Measurements from ENCODE around the gene E4F1. TPM values are rescaled to one million over a fixed set of nuclear protein-coding genes. Genes with fewer than 3 reads are reported as not detected.

Gene E4F1
- total and polyA plus RNA-seq, 2 donors (not counting 1 experiment from before 2014, with no cell fraction given), result 6.7 to 31.2 TPM

GRCh38 chr16:2214719-2214968 is 8.7 kb upstream of the E4F1 start, which contains the start of gene PGP:
TSS of gene PGP (minus strand) at chr16:2214840. CDS start at chr16:2214777, 63 bp downstream.
- peak within 1 kb of the TSS; percentile 99 for H3K4me2 ChIP-seq (ENCODE audit: extremely low read depth, insufficient read depth, low read length)
- peak within 1 kb of the TSS; percentile 96 for H2AFZ ChIP-seq (ENCODE audit: low read length)
- peaks cover 7% of the 10 kb centered on the region for H3K4me1 ChIP-seq (ENCODE audit: control insufficient read depth, extremely low read depth, insufficient read depth, low read length)
- H3K9ac ChIP-seq (ENCODE audit: insufficient read depth, low read length), result peak within 1 kb of the TSS; percentile 84
- H3K4me3 ChIP-seq (replicated peaks in 1 of 4; ENCODE audit: control extremely low read depth in 1 of 4, insufficient read depth in 1 of 4, low read depth in 3 of 4, low read length in 4 of 4), result peak within 1 kb of the TSS; percentile 76 to 86 (median 80)
- TF ChIP-seq CTCF (conservative IDR thresholded peaks at IDR 0.05 in 1 of 2, IDR thresholded peaks at IDR 0.05 in 1 of 2; ENCODE audit: low read depth in 1 of 2, low read length in 2 of 2) (no peak), EZH2 (IDR thresholded peaks at IDR 0.05; ENCODE audit: low read length, missing control alignments) (no peak)
- H3K9me3 ChIP-seq (ENCODE audit: control insufficient read depth, insufficient read depth, low read depth, low read length), result no peaks in the 10 kb centered on the region
- no peak for DNase-seq (ENCODE audit: low read depth in 2 of 2)
- peak within 1 kb of the TSS; percentile 98 for H3K27ac ChIP-seq (ENCODE audit: insufficient read depth, low read length)
- H3K36me3 ChIP-seq (ENCODE audit: control insufficient read depth, insufficient read depth, low read length), result peaks cover 5% of the 10 kb centered on the region
- H3K27me3 ChIP-seq (ENCODE audit: control insufficient read depth, insufficient read depth, low read length), result no peaks in the 10 kb centered on the region
- H4K20me1 ChIP-seq (ENCODE audit: control insufficient read depth, extremely low read depth, insufficient read depth, low read length), result no peaks in the 10 kb centered on the region
- peaks cover 18% of the 10 kb centered on the region for H3K79me2 ChIP-seq (ENCODE audit: control insufficient read depth, insufficient read depth, low read length)

GRCh38 chr16:2216330-2216729 is 7.1 kb upstream of the E4F1 start:
- Histone ChIP-seq H3K4me1 (ENCODE audit: control insufficient read depth, extremely low read depth, insufficient read depth, low read length) (peaks cover 7% of the 10 kb centered on the region), H3K27me3 (ENCODE audit: control insufficient read depth, insufficient read depth, low read length) (no peaks in the 10 kb centered on the region), H3K27ac (ENCODE audit: insufficient read depth, low read length) (no peak overlapping the region), H3K9me3 (ENCODE audit: control insufficient read depth, insufficient read depth, low read depth, low read length) (no peaks in the 10 kb centered on the region), H3K36me3 (ENCODE audit: control insufficient read depth, insufficient read depth, low read length) (peaks cover 2% of the 10 kb centered on the region), H3K4me2 (ENCODE audit: extremely low read depth, insufficient read depth, low read length) (no peak overlapping the region), H2AFZ (ENCODE audit: low read length) (no peak overlapping the region), H3K79me2 (ENCODE audit: control insufficient read depth, insufficient read depth, low read length) (peaks cover 18% of the 10 kb centered on the region), H4K20me1 (ENCODE audit: control insufficient read depth, extremely low read depth, insufficient read depth, low read length) (no peaks in the 10 kb centered on the region), H3K9ac (ENCODE audit: insufficient read depth, low read length) (no peak overlapping the region), H3K4me3 (replicated peaks in 1 of 4; ENCODE audit: control extremely low read depth in 1 of 4, insufficient read depth in 1 of 4, low read depth in 3 of 4, low read length in 4 of 4) (no peak overlapping the region)
- DNase-seq (ENCODE audit: low read depth in 2 of 2), result no peak
- no peak for TF ChIP-seq CTCF (conservative IDR thresholded peaks at IDR 0.05 in 1 of 2, IDR thresholded peaks at IDR 0.05 in 1 of 2; ENCODE audit: low read depth in 1 of 2, low read length in 2 of 2)
- TF ChIP-seq EZH2 (IDR thresholded peaks at IDR 0.05; ENCODE audit: low read length, missing control alignments), result no peak

GRCh38 chr16:2223942-2224486 is 623 bp downstream of the E4F1 start:
- peaks cover 6% of the 10 kb centered on the region for H3K36me3 ChIP-seq (ENCODE audit: control insufficient read depth, insufficient read depth, low read length)
- H3K4me3 ChIP-seq (replicated peaks in 1 of 4; ENCODE audit: control extremely low read depth in 1 of 4, insufficient read depth in 1 of 4, low read depth in 3 of 4, low read length in 4 of 4), result peak overlapping the region; percentile 75 to 99 (median 84)
- peak overlapping the region; percentile 86 for H3K9ac ChIP-seq (ENCODE audit: insufficient read depth, low read length)
- peak; percentile 46 to 60 for DNase-seq (ENCODE audit: low read depth in 2 of 2)
- H2AFZ ChIP-seq (ENCODE audit: low read length), result peak overlapping the region; percentile 47
- H3K4me1 ChIP-seq (ENCODE audit: control insufficient read depth, extremely low read depth, insufficient read depth, low read length), result peaks cover 2% of the 10 kb centered on the region
- TF ChIP-seq CTCF (conservative IDR thresholded peaks at IDR 0.05 in 1 of 2, IDR thresholded peaks at IDR 0.05 in 1 of 2; ENCODE audit: low read depth in 1 of 2, low read length in 2 of 2) (peak; percentile 17 to 21), EZH2 (IDR thresholded peaks at IDR 0.05; ENCODE audit: low read length, missing control alignments) (no peak)
- H3K4me2 ChIP-seq (ENCODE audit: extremely low read depth, insufficient read depth, low read length), result peak overlapping the region; percentile 94
- H3K79me2 ChIP-seq (ENCODE audit: control insufficient read depth, insufficient read depth, low read length), result peaks cover 40% of the 10 kb centered on the region
- no peaks in the 10 kb centered on the region for H3K9me3 ChIP-seq (ENCODE audit: control insufficient read depth, insufficient read depth, low read depth, low read length)
- H4K20me1 ChIP-seq (ENCODE audit: control insufficient read depth, extremely low read depth, insufficient read depth, low read length), result no peaks in the 10 kb centered on the region
- no peaks in the 10 kb centered on the region for H3K27me3 ChIP-seq (ENCODE audit: control insufficient read depth, insufficient read depth, low read length)
- H3K27ac ChIP-seq (ENCODE audit: insufficient read depth, low read length), result peak overlapping the region; percentile 73

Data from fibroblast of lung (primary cell).